ENCODE results near the gene DMBT1. TPM values are rescaled to one million over a fixed set of nuclear protein-coding genes. Genes with fewer than 3 reads are reported as not detected.

Gene DMBT1
- total and polyA plus RNA-seq, 2 of the 4 experiments (the other 2 are of a cell fraction) = under 0.01 TPM; not detected in 1

DNA sequence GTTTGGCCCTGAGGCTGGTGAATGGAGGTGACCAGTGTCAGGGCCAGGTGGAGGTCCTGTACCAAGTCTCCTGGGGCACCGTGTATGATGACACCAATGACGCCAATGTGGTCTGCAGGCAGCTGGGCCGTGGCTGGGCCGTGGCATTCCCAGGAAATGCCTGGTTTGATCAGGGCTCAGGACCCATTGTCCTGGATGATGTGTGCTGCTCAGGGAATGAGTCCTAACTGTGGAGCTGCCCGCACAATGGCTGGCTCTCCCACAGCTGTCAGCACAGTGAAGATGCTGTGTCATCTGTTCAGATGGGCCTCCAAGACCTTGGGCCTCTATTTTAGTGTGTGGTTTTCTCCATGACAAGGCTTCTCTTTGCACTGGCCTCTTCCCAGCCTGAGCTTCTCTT lies 64.0 kb downstream of the DMBT1 start:
- Histone ChIP-seq H2BK5ac (ENCODE audit: low read depth, low read length, poor library complexity, severe bottlenecking) (no peak overlapping the region), H4K91ac (ENCODE audit: insufficient read depth, low read depth, low read length) (no peak overlapping the region), H2AK9ac (replicated peaks; ENCODE audit: low read depth, low read length, poor library complexity) (no peak overlapping the region), H3K18ac (ENCODE audit: low read depth, low read length) (no peak overlapping the region), H3K27ac (ENCODE audit: insufficient read depth, low read length) (no peak overlapping the region), H3K4ac (ENCODE audit: low read depth, low read length) (no peak overlapping the region), H2BK120ac (ENCODE audit: low read depth, low read length) (no peak overlapping the region), H3K4me1 (ENCODE audit: control insufficient read depth, insufficient read depth, low read length) (no peaks in the 10 kb centered on the region), H2BK15ac (ENCODE audit: low read depth, low read length) (no peak overlapping the region), H3K14ac (replicated peaks; ENCODE audit: low read depth, low read length) (no peak overlapping the region), H2AFZ (replicated peaks; ENCODE audit: low read length, poor library complexity) (no peak overlapping the region), H4K20me1 (ENCODE audit: insufficient read depth, low read length) (no peaks in the 10 kb centered on the region), H4K5ac (ENCODE audit: low read depth, low read length) (no peak overlapping the region), H3K23ac (ENCODE audit: low read depth, low read length) (no peak overlapping the region), H3K79me1 (ENCODE audit: low read depth in 1 of 2, low read length in 2 of 2) (no peaks in the 10 kb centered on the region), H3K9ac (ENCODE audit: low read depth, low read length) (no peak overlapping the region), H3K9me3 (ENCODE audit: control insufficient read depth, insufficient read depth, low read length) (no peaks in the 10 kb centered on the region), H3K4me3 (ENCODE audit: insufficient read depth, low read depth, low read length) (no peak overlapping the region), H3K56ac (ENCODE audit: extremely low read depth, insufficient read depth, low read length) (no peak overlapping the region), H3K9me1 (ENCODE audit: insufficient read depth, low read length) (no peaks in the 10 kb centered on the region), H2BK20ac (ENCODE audit: low read depth, low read length) (no peak overlapping the region), H2AK5ac (ENCODE audit: low read depth, low read length) (no peak overlapping the region), H3K4me2 (ENCODE audit: low read depth, low read length) (no peak overlapping the region), H4K8ac (ENCODE audit: low read depth in 2 of 2, low read length in 2 of 2) (no peak overlapping the region), H3K27me3 (ENCODE audit: control insufficient read depth, insufficient read depth, low read length) (no peaks in the 10 kb centered on the region), H3K36me3 (ENCODE audit: control insufficient read depth, insufficient read depth, low read length) (no peaks in the 10 kb centered on the region)
- dilution Hi-C loops (cut with HindIII; ENCODE audit: low sequenced_read_pairs, unreplicated experiment) (no loop called here), in situ Hi-C loops (cut with MboI; ENCODE audit: low sequenced_read_pairs) (no loop called here), intact Hi-C loops (cut with micrococcal nuclease) (no loop called here)
- DNase-seq (no peak), ATAC-seq (ENCODE audit: low read depth) (no peak)
- CTCF ChIA-PET = no interaction called here
- no TSS peak for BruUV-seq (replicated peaks)
- POLR2A ChIA-PET (ENCODE audit: unreplicated experiment) = no interaction called here
- TF ChIP-seq CHD1 (IDR thresholded peaks at IDR 0.05; ENCODE audit: low read depth, low read length) = no peak
- TF ChIP-seq MAZ (IDR thresholded peaks at IDR 0.05; ENCODE audit: borderline replicate concordance, low read depth, low read length) = no peak
- TF ChIP-seq CEBPB (IDR thresholded peaks at IDR 0.05; ENCODE audit: low read depth, low read length) = no peak
- TF ChIP-seq FOS (IDR thresholded peaks at IDR 0.05; ENCODE audit: low read depth, low read length) = no peak
- TF ChIP-seq RAD21 (IDR thresholded peaks at IDR 0.05; ENCODE audit: low read length) = no peak
- no peak for TF ChIP-seq NFE2L2 (IDR thresholded peaks at IDR 0.05; ENCODE audit: low read depth, low read length)
- no peak for TF ChIP-seq MAFK (IDR thresholded peaks at IDR 0.05; ENCODE audit: low read depth, low read length)
- TF ChIP-seq SMC3 (IDR thresholded peaks at IDR 0.05; ENCODE audit: low read depth, low read length) = no peak
- TF ChIP-seq, protein P1, sequence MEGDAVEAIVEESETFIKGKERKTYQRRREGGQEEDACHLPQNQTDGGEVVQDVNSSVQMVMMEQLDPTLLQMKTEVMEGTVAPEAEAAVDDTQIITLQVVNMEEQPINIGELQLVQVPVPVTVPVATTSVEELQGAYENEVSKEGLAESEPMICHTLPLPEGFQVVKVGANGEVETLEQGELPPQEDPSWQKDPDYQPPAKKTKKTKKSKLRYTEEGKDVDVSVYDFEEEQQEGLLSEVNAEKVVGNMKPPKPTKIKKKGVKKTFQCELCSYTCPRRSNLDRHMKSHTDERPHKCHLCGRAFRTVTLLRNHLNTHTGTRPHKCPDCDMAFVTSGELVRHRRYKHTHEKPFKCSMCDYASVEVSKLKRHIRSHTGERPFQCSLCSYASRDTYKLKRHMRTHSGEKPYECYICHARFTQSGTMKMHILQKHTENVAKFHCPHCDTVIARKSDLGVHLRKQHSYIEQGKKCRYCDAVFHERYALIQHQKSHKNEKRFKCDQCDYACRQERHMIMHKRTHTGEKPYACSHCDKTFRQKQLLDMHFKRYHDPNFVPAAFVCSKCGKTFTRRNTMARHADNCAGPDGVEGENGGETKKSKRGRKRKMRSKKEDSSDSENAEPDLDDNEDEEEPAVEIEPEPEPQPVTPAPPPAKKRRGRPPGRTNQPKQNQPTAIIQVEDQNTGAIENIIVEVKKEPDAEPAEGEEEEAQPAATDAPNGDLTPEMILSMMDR (conservative IDR thresholded peaks at IDR 0.05; ENCODE audit: low read depth, low read length) = no peak
- TF ChIP-seq RFX5 (IDR thresholded peaks at IDR 0.05; ENCODE audit: low read depth, low read length) = no peak
- TF ChIP-seq, protein P2, sequence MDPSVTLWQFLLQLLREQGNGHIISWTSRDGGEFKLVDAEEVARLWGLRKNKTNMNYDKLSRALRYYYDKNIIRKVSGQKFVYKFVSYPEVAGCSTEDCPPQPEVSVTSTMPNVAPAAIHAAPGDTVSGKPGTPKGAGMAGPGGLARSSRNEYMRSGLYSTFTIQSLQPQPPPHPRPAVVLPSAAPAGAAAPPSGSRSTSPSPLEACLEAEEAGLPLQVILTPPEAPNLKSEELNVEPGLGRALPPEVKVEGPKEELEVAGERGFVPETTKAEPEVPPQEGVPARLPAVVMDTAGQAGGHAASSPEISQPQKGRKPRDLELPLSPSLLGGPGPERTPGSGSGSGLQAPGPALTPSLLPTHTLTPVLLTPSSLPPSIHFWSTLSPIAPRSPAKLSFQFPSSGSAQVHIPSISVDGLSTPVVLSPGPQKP (IDR thresholded peaks at IDR 0.05; ENCODE audit: borderline replicate concordance, low read depth, low read length) = no peak
- TF ChIP-seq MXI1 (IDR thresholded peaks at IDR 0.05; ENCODE audit: borderline replicate concordance, low read depth, low read length) = no peak
- TF ChIP-seq RCOR1 (IDR thresholded peaks at IDR 0.05; ENCODE audit: insufficient replicate concordance, low read length) = no peak
- TF ChIP-seq, protein P3, sequence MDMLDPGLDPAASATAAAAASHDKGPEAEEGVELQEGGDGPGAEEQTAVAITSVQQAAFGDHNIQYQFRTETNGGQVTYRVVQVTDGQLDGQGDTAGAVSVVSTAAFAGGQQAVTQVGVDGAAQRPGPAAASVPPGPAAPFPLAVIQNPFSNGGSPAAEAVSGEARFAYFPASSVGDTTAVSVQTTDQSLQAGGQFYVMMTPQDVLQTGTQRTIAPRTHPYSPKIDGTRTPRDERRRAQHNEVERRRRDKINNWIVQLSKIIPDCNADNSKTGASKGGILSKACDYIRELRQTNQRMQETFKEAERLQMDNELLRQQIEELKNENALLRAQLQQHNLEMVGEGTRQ (IDR thresholded peaks at IDR 0.05; ENCODE audit: low read depth, low read length) = no peak
- no peak for TF ChIP-seq POLR2A (IDR thresholded peaks at IDR 0.05; ENCODE audit: low read depth, low read length)
- TF ChIP-seq BHLHE40 (IDR thresholded peaks at IDR 0.05; ENCODE audit: low read depth, low read length) = no peak
- 44% methylated on average over 4 of the region's 5 CpGs; no CpG with 5 or more reads in 1 of the 2 experiments for WGBS, 2 experiments (ENCODE audit: extremely low coverage in 2 of 2, insufficient read length in 1 of 2)

Measured in IMR-90 (cell line).